Transverse colon (tissue), 4 donors: Measurements from ENCODE around the gene DENND2D. TPM values are rescaled to one million over a fixed set of nuclear protein-coding genes. Genes with fewer than 3 reads are reported as not detected.

ENCODE experiments used
- DNase-seq: peaks from one replicate; pipeline ENCODE4 v3.0.0-alpha.2; 2019
- H3K27ac ChIP-seq, 4 donors: fragments of 200-600 bp; sonication (generic); 2 replicates each; pipeline ENCODE4 v1.5.1; 2016 to 2018; ENCODE audit warnings: inconsistent platforms in 4 of 4
- H3K27me3 ChIP-seq: fragments of 200-600 bp; sonication (generic); 2 replicates; pipeline ENCODE4 v1.5.1; 2017; ENCODE audit warnings: inconsistent platforms
- H3K36me3 ChIP-seq, 4 donors: fragments of 200-600 bp; sonication (generic); 2 replicates each; pipeline ENCODE4 v1.5.1; 2017 to 2019; ENCODE audit warnings: inconsistent platforms in 4 of 4
- H3K4me1 ChIP-seq, 4 donors: fragments of 200-600 bp; sonication (generic); 2 replicates each; pipeline ENCODE4 v1.5.1; 2017 to 2020; ENCODE audit warnings: inconsistent platforms in 4 of 4
- H3K4me3 ChIP-seq, 4 donors: fragments of 200-600 bp; sonication (generic); 1 replicate in 1 of 4; 2 replicates in 3 of 4; pipeline versions ENCODE4 v1.5.1 to v1.6.1; 2017 to 2019; ENCODE audit warnings: inconsistent platforms in 4 of 4
- H3K9me3 ChIP-seq, 2 donors: fragments of 200-600 bp; sonication (generic); 2 replicates each; pipeline ENCODE4 v1.5.1; 2017 to 2019; ENCODE audit warnings: inconsistent platforms in 2 of 2
- CTCF ChIP-seq, 5 experiments: fragments of 200-600 bp in 3 of 5; fragments of 450-650 bp in 2 of 5; sonication (generic) in 3 of 5; IDR thresholded peaks; 1 replicate in 2 of 5; 2 replicates in 3 of 5; pipeline ENCODE4 v1.5.1; 2016 to 2017; ENCODE audit warnings: antibody characterized with exemption in 5 of 5, inconsistent platforms in 3 of 5, mild to moderate bottlenecking in 2 of 5, moderate library complexity in 1 of 5
- EP300 ChIP-seq: sonication (generic); formaldehyde crosslinking; IDR thresholded peaks from one replicate; pipeline ENCODE4 v1.6.1; 2017; ENCODE audit warnings: antibody characterized with exemption, low read depth
- POLR2A ChIP-seq: fragments of 450-650 bp; IDR thresholded peaks from one replicate; pipeline ENCODE4 v1.6.1; 2016; ENCODE audit warnings: antibody characterized with exemption, mild to moderate bottlenecking, moderate library complexity
- POLR2AphosphoS5 ChIP-seq, 3 donors: sonication (generic); formaldehyde crosslinking; IDR thresholded peaks; one replicate each; pipeline ENCODE4 v1.6.1; 2016; ENCODE audit warnings: antibody characterized with exemption in 3 of 3
- WGBS, 2 donors: methylation state at CpG; one replicate each; pipeline ENCODE4 v1.1.5; 2018; ENCODE audit warnings: low coverage in 1 of 2; 5-methylcytosine and 5-hydroxymethylcytosine counted together
- in situ Hi-C, 4 donors: fragments of 200-750 bp; cut with MboI; loops; one replicate each; pipeline versions ENCODE4 v1.15.0 to v1.15.1; 2017; ENCODE audit warnings: low sequenced_read_pairs in 3 of 4, low pct_ligation_motif_present in 1 of 4, low pct_unique_long_range_greater_than_20kb in 1 of 4
- intact Hi-C: fragments of 100-400 bp; cut with DNase I; formaldehyde crosslinking; loops from one replicate; pipeline ENCODE4 v1.15.1; 2023; ENCODE audit warnings: low total_unique reads
- total RNA-seq, 4 donors: library from RNA; depleted of rRNA; stranded (reverse); fragments of >200 nt; gene quantifications; one replicate each; pipeline ENCODE4 v1.1.0, GENCODE V29; 2016

The DENND2D gene
- total RNA-seq, 4 donors from 2014 or later, result 43.4 to 61.0 (median 50.7) TPM

- in situ Hi-C loops (no loop called here), intact Hi-C loops (no loop called here)
- no peaks in the 10 kb centered on the region for H3K9me3 ChIP-seq
- no peak overlapping the region for H3K27ac ChIP-seq
- H3K4me1 ChIP-seq, result peaks cover 6 to 34% (median 27%) of the 10 kb centered on the region in 4 donors
- no peak overlapping the region for H3K4me3 ChIP-seq
- DNase-seq, result no peak
- H3K27me3 ChIP-seq, result no peaks in the 10 kb centered on the region
- no peaks in the 10 kb centered on the region for H3K36me3 ChIP-seq
- TF ChIP-seq POLR2A (no peak), EP300 (no peak), CTCF (IDR thresholded peaks at IDR 0.05) (no peak), POLR2AphosphoS5 (IDR thresholded peaks at IDR 0.05) (no peak)
- WGBS, 2 donors, result 64 to 65% methylated on average over 5 of the region's 5 CpGs
Observed at GRCh38 chr1:111142356-111142975, 58.0 kb downstream of the DENND2D start.

- no peaks in the 10 kb centered on the region for H3K9me3 ChIP-seq
- peak overlapping the region in 2 of 4 donors; percentile 87 to 91 for H3K4me3 ChIP-seq
- WGBS, 2 donors, result 38 to 42% methylated on average over 4 to 5 of the region's 5 CpGs
- in situ Hi-C loops, result no loop called here
- TF ChIP-seq CTCF (IDR thresholded peaks at IDR 0.05), result no peak
- TF ChIP-seq POLR2AphosphoS5 (IDR thresholded peaks at IDR 0.05), result no peak
- no peak for TF ChIP-seq EP300
- no peak for TF ChIP-seq POLR2A
- intact Hi-C loops, result no loop called here
- peaks cover 6 to 32% (median 27%) of the 10 kb centered on the region in 4 donors for H3K4me1 ChIP-seq
- no peak overlapping the region for H3K27ac ChIP-seq
- H3K36me3 ChIP-seq, result no peaks in the 10 kb centered on the region
- no peak for DNase-seq
- no peaks in the 10 kb centered on the region for H3K27me3 ChIP-seq
Observed at GRCh38 chr1:111141245-111142220, 58.9 kb downstream of the DENND2D start.

- TF ChIP-seq CTCF (IDR thresholded peaks at IDR 0.05), result no peak
- no peak for TF ChIP-seq POLR2AphosphoS5 (IDR thresholded peaks at IDR 0.05)
- TF ChIP-seq POLR2A, result no peak
- no peak for TF ChIP-seq EP300
- Histone ChIP-seq H3K4me3 (peak overlapping the region; percentile 83 to 92 (median 89)), H3K9me3 (no peaks in the 10 kb centered on the region), H3K27me3 (no peaks in the 10 kb centered on the region), H3K4me1 (peaks cover 6 to 30% (median 27%) of the 10 kb centered on the region in 4 donors), H3K27ac (peak overlapping the region; percentile 96 to 97 (median 97)), H3K36me3 (peaks cover 0 to 1% (median 0%) of the 10 kb centered on the region in 4 donors)
- in situ Hi-C loops (no loop called here), intact Hi-C loops (no loop called here)
- peak; percentile 64 for DNase-seq
- 0% methylated on average over 2 to 8 of the region's 9 CpGs for WGBS, 2 donors
Observed at GRCh38 chr1:111140680-111140967, 59.8 kb downstream of the DENND2D start.

GRCh38 chr1:111139956-111140679, 60.3 kb downstream of the DENND2D start, which contains the start of the genes CEPT1 and DRAM2:
CEPT1 (plus strand) TSS chr1:111140223; CDS start chr1:111147715, 7,492 bp downstream.
DRAM2 (minus strand) TSS chr1:111140093; CDS start chr1:111131554, 8,539 bp downstream.
- peak; percentile 96 for DNase-seq
- Histone ChIP-seq H3K36me3 (peaks cover 0 to 6% (median under 1%) of the 10 kb centered on the region in 4 donors), H3K4me3 (peak within 1 kb of the TSS; percentile 83 to 92 (median 89)), H3K27me3 (no peaks in the 10 kb centered on the region), H3K4me1 (peaks cover 6 to 30% (median 27%) of the 10 kb centered on the region in 4 donors), H3K9me3 (no peaks in the 10 kb centered on the region), H3K27ac (peak within 1 kb of the TSS; percentile 96 to 97 (median 97))
- in situ Hi-C loops, result no loop called here
- peak; percentile 79 for TF ChIP-seq POLR2A
- no peak for TF ChIP-seq CTCF (IDR thresholded peaks at IDR 0.05)
- TF ChIP-seq EP300, result no peak
- peak in 2 of 3 donors; percentile 79 to 80 for TF ChIP-seq POLR2AphosphoS5 (IDR thresholded peaks at IDR 0.05)
- intact Hi-C loops, result no loop called here
- WGBS, 2 donors, result 1% methylated on average over 53 of the region's 68 CpGs; no CpG with 5 or more reads in 1 of the 2 donors
